ENCODE results near the gene NDRG2. TPM values are rescaled to one million over a fixed set of nuclear protein-coding genes. Genes with fewer than 3 reads are reported as not detected.

NDRG2 gene
- total RNA-seq, 2 donors from 2014 or later, result 133 to 178 TPM

GRCh38 chr14:21068521-21069387, 43.9 kb upstream of the NDRG2 start:
- intact Hi-C loops (cut with DNase I), result no loop called here
- 3% methylated on average over 30 to 41 of the region's 45 CpGs for WGBS, 2 donors
- Histone ChIP-seq H3K4me3 (no peak overlapping the region), H3K27me3 (no peaks in the 10 kb centered on the region), H3K27ac (peak overlapping the region; percentile 78 to 90 (median 86)), H3K4me1 (peaks cover 37% of the 10 kb centered on the region), H3K36me3 (replicated peaks in 1 of 2; ENCODE audit: insufficient read depth in 1 of 2, low read depth in 2 of 2) (no peaks in the 10 kb centered on the region), H3K9me3 (no peaks in the 10 kb centered on the region)
- DNase-seq, result peak; percentile 68 to 73 (median 70)
- peak; percentile 42 to 71 (median 67) for TF ChIP-seq CTCF (IDR thresholded peaks at IDR 0.05)
- TF ChIP-seq POLR2A (IDR thresholded peaks at IDR 0.05), result no peak
- ATAC-seq, result peak; percentile 33

DNA sequence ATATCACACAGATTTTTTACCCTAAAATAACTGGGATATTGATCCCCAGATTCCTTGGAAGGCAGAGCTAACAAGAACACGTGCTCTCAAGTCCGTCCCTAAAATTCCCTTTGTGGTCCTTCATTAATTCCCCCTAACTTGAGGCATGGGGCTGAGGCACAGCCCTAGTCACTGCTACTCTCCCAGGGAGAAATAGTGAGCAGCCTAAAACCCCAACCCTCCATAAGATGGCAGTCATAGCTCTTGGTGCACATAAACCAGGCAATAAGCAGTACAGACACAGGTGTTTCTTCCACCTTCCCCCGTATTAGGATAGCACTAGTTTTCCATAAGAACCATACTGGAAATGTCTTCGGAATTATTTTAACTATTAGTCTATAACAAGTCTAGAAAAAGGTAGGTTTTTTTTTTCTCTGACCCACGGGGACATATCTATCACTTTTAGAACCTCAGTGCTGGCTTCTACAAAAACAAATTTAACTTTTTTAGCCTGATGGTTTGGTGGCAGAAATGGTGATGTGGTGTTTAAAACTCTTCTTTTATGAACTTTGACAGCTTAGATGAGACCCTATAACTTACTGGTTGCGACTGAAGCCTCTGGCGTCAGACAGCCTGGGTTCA, 42.1 kb upstream of the NDRG2 start:
- H3K4me1 ChIP-seq, result peaks cover 37% of the 10 kb centered on the region
- TF ChIP-seq POLR2A (IDR thresholded peaks at IDR 0.05), result no peak
- TF ChIP-seq CTCF (IDR thresholded peaks at IDR 0.05), result no peak
- ATAC-seq (no peak), DNase-seq (no peak)
- H3K27ac ChIP-seq, result no peak overlapping the region
- 53 to 56% methylated on average over 7 of the region's 7 CpGs for WGBS, 2 donors
- intact Hi-C loops (cut with DNase I), result no loop called here
- no peaks in the 10 kb centered on the region for H3K27me3 ChIP-seq
- no peaks in the 10 kb centered on the region for H3K36me3 ChIP-seq (replicated peaks in 1 of 2; ENCODE audit: insufficient read depth in 1 of 2, low read depth in 2 of 2)
- no peak overlapping the region for H3K4me3 ChIP-seq
- H3K9me3 ChIP-seq, result no peaks in the 10 kb centered on the region

DNA sequence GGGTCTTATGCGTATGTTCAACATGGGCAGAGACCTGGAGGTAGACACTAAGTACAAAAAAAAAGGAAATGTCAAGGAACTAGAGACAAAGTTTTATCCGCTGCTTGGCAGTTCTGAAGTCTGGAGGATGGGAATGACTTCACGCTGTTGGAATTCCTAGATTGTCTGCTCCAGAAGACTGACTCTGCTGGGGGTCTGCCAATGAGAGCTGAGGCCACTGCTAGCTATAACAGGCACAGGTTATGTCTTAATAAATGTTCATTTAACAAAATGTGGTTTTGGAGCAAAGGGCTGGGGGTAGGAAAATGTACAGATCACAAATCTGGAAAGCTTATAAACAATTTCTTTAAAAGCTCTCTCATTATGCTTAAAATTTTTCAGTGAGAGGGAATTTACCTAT, 38.6 kb upstream of the NDRG2 start:
- DNase-seq (peak in 3 of 4 donors; percentile 46 to 65 (median 55)), ATAC-seq (peak; percentile 64)
- 57 to 64% methylated on average over 3 of the region's 3 CpGs for whole genome bisulfite sequencing, 2 donors
- H3K4me3 ChIP-seq, result no peak overlapping the region
- intact Hi-C loops (cut with DNase I), result no loop called here
- no peak for TF ChIP-seq POLR2A (IDR thresholded peaks at IDR 0.05)
- no peak for TF ChIP-seq CTCF (IDR thresholded peaks at IDR 0.05)
- peaks cover 30% of the 10 kb centered on the region for H3K4me1 ChIP-seq
- peak overlapping the region in 3 of 4 donors; percentile 28 to 55 (median 52) for H3K27ac ChIP-seq
- no peaks in the 10 kb centered on the region for H3K9me3 ChIP-seq
- no peaks in the 10 kb centered on the region for H3K27me3 ChIP-seq
- no peaks in the 10 kb centered on the region for H3K36me3 ChIP-seq (replicated peaks in 1 of 2; ENCODE audit: insufficient read depth in 1 of 2, low read depth in 2 of 2)

GRCh38 chr14:21061347-21061668, 36.4 kb upstream of the NDRG2 start:
- Histone ChIP-seq H3K27ac (peak overlapping the region in 3 of 4 donors; percentile 0 to 39 (median 14)), H3K36me3 (replicated peaks in 1 of 2; ENCODE audit: insufficient read depth in 1 of 2, low read depth in 2 of 2) (no peaks in the 10 kb centered on the region), H3K9me3 (no peaks in the 10 kb centered on the region), H3K27me3 (no peaks in the 10 kb centered on the region), H3K4me1 (peaks cover 33% of the 10 kb centered on the region), H3K4me3 (no peak overlapping the region)
- intact Hi-C loops (cut with DNase I), result no loop called here
- DNase-seq (no peak), ATAC-seq (no peak)
- 80 to 86% methylated on average over 3 of the region's 3 CpGs for WGBS, 2 donors
- TF ChIP-seq CTCF (IDR thresholded peaks at IDR 0.05) (no peak), POLR2A (IDR thresholded peaks at IDR 0.05) (no peak)

All from body of pancreas (tissue), 4 donors.